Activated CD8-positive, alpha-beta memory T cell treated with anti-CD3 and anti-CD28 coated beads for 4 hours (primary cell): ENCODE data around the gene PP2D1.
"Not testable (repeated sequence)": the region's sequence is repeated elsewhere in the genome, so short reads cannot be mapped to it uniquely, and the experiment has no call there.

Experiments used
- DNase-seq, 2 donors: peaks; one replicate each; pipeline ENCODE4 v3.0.0-alpha.2; 2020; ENCODE audit warnings: low read depth in 2 of 2

The PP2D1 gene

GRCh38 chr3:20039765-20040547, 27.9 kb upstream of the PP2D1 start, which contains the start of gene KAT2B:
KAT2B (plus strand) TSS chr3:20040446; CDS start chr3:20040478, 32 bp downstream.
- peak; percentile 67 to 69 for DNase-seq

GRCh38 chr3:20039466-20039764, 27.4 kb upstream of the PP2D1 start:
- no peak for DNase-seq

- no peak for DNase-seq
Measured at GRCh38 chr3:20038699-20039465, 26.8 kb upstream of the PP2D1 start.

- no peak for DNase-seq
Measured at GRCh38 chr3:20037255-20037996, 25.4 kb upstream of the PP2D1 start.

DNA sequence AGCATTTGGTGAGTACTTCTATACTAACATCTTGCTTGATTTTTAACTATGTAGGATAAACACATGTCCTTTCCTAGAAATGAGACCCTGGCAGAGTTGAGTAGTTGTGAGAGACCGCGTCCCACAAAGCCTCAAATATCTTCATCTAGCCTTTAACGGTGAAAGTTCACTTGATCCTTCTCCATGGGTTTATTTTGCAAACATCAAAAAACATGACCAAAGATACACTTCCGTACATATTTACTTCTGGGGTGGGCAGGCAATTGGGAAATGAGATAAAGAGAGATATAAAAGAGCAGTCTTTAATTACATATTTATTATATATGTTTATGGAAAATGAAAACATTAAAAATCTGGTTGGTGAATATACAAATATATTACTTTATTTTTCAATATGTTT, 23.0 kb upstream of the PP2D1 start:
- no peak for DNase-seq

DNA sequence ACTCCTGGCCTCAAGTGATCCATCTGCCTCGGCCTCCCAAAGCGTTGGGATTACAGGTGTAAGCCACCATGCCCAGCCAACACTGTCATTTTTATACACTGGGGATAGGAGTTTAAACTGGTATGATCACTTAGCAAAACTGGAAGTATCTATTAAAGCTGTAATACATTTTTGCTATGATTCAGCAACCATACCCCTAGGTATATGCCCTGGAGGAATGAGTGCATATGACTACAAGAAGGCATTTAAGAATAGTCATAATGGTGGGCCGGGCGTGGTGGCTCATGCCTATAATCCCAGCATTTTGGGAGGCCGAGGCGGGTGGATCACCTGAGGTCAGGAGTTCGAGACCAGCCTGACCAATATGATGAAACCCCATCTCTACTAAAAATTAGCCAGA, 19.9 kb upstream of the PP2D1 start:
- not testable (repeated sequence) for DNase-seq

DNA sequence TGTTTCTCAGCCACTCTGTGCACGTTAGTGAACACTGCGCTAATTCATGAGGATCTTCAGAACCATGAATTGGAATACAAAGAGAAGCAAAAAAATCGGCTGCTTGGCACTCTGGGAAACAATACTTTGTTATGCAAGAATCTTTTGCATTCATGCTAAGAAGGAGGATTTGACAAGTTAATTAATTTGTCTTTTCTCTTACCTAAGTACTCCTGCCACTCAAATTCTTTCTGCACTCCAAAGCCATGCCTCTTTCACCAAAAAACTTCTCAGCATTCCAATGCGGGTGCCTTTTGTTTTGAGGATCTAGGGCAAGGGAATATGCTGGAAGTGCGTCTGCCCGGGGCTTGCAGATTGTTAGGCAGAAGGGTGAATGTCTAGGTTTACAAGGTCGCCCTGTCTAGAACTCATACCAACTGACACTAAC, 16.9 kb upstream of the PP2D1 start:
- DNase-seq, result no peak

DNA sequence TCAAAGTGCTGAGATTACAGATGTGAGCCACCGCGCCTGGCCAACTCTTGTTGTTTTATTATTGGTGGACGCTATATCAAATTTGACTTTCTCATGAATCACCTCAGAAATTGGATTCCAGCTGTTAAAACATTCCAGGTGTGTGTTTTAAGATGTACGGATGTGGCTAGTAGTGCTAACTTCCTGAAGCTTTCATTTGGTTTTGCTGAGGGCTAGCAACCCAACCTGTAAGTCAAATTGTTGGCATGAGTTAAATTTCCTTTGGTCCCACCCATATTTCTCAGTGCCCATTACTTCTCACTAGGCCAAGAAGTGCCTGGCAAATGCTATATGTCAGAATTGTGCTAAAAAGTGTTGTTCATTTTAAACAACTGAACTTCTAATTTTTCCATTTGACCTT, 15.1 kb upstream of the PP2D1 start:
- no peak for DNase-seq

- DNase-seq, result no peak
Measured at GRCh38 chr3:20023623-20024405, 11.8 kb upstream of the PP2D1 start.

GRCh38 chr3:20022954-20023622, 11.0 kb upstream of the PP2D1 start:
- no peak for DNase-seq

DNA sequence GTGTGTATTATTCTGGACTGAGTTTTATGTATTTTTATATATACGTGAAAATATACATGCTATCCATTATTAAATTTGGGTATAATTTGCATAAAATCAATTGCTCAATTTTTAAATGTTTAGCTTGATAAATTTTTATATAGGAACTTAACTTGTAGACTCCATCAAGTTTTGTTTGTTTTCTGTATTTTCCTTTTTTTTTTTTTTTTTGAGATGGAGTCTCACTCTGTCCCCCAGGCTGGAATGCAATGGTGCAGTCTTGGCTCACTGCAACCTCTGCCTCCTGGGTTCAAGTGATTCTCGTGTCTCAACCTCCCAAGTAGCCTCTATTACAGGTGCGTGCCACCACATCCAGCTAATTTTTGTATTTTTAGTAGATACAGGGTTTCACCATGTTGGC, 4.0 kb upstream of the PP2D1 start:
- DNase-seq, result not testable (repeated sequence)

DNA sequence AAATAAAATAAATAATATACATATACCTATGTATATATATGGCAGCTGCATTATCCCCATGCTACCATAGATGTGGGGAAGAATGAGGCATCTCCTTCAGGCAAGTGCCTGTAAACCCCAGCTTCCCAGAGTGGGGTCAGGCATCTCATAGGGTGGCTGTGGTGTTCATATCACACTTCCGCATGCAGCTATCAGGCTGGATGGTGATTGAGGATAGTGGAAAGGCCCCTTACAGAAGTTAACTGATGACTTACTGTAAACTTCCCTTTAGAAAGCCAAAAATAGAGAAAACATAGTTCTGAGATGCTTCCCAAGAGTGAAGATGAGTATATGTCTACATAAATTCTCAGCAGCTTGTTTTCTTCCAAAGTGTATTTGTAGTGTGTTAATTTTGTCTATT, 3.5 kb upstream of the PP2D1 start:
- DNase-seq, result no peak

- DNase-seq, result no peak
Measured at GRCh38 chr3:20013396-20013795, 1.3 kb upstream of the PP2D1 start.

- DNase-seq, result no peak
Measured at GRCh38 chr3:20008646-20009045, 3.4 kb downstream of the PP2D1 start.

DNA sequence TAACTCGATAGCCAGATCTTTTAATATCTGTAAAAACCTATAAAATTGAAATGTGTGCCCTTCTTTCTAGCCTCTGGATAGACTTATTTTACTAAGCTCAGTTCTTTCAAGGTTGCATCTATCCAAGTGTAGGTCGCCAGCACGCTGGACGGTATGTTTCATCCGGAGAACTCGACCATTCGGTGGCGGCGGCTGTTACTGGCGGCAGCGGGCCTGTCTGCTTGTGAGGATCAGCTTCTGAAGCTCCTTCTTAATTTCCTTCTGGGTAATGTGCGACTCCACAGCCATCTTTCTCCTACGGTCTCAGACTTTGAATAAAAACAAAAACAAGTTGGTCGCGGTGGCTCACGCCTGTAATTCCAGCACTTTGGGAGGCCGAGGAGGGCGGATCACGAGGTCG, 4.1 kb downstream of the PP2D1 start:
- no peak for DNase-seq

DNA sequence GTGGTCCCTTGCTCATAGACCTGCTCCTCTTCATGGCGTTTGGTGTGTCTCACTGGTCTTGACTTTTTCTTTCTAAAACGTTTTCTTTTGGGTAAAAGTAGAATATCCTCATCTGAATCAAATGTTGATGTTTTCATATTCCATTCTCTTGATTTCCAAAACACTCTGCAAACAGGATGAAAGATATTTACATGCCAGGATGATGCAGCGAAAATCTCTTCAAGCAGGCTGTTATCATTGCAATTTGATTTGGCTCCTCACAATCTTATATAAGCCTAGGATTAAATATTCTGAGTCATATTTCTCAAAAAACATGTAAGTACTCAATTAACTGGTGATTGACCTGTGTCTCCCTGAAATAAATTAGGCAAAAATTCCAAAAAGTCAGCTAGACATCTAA, 10.1 kb downstream of the PP2D1 start:
- DNase-seq, result no peak

- no peak for DNase-seq
Measured at GRCh38 chr3:19997502-19997901, 14.6 kb downstream of the PP2D1 start.

DNA sequence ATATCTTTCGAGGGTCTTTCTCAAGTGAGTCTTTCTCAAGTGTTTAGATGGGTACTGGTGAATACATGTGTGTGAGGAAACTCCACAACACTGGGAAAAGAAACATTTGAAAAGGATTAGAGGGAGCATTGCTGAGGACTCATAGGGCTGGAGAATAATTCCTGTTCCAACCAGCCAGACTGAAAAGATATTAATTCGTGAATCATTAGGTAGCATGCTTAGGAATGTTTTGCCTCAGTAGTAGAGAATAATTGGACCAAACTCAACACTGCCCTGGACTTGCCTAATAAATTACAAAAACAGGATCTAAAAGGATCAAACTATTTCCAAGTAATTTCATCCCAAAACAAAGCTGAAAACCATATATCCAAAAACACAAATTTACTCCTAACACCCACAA, 17.3 kb downstream of the PP2D1 start:
- DNase-seq, result no peak

GRCh38 chr3:19988904-19989303, 23.2 kb downstream of the PP2D1 start:
- DNase-seq, result not testable (repeated sequence)

DNA sequence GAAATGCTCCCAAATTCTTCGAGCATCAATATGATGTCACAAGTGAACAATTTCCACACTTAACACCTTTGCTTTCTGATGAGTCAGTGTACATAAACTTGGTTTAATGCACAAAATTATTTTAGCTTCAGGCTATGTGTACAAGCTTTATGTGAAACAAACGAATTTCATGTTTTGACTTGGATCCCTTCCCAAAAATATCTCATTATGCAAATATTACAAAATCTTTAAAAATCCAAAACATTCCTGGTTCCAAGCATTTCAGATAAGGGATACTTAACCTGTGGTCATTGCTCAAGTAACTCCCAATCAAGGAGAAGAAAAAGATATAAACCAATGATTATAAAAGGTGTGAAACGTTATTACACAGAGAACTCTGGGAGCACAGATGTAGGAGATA, 40.0 kb downstream of the PP2D1 start:
- no peak for DNase-seq

DNA sequence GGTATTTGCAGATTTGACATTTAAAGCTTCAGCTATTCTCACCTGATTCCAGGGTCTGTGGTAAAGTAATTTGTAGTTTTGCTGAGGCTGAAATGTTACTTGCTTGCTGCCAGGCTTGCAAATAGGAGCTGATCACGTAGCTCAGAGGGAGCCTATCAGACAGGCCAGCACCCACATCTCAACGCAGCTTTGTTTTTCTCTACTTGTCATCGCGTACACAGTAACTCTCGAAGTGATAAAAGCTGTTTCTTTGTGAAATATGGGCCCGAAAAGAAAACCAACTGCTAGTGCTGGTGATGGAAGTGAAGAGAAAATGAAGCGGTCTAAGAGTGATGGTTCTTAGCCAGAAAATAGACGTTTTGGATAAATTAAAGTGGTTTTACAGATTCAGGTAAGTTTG, 41.7 kb downstream of the PP2D1 start:
- no peak for DNase-seq
